GM12891 (cell line): Measurements from ENCODE around the gene DNAJC28.
"Not testable (repeated sequence)": the region's sequence is repeated elsewhere in the genome, so short reads cannot be mapped to it uniquely, and the experiment has no call there.

Experiments
- DNase-seq: peaks from one replicate; pipeline ENCODE4 v3.0.0; 2011; ENCODE audit warnings: low spot score; ENCODE audit not compliant: insufficient read length
- FAIRE-seq: peaks from 2 replicates; lab custom pipeline; 2011; peaks lifted over from hg19 to GRCh38; lab: Jason Lieb, UNC
- PAX5 ChIP-seq: IDR thresholded peaks from 2 replicates; pipeline ENCODE4 v1.6.1; 2011; ENCODE audit warnings: low read length, moderate library complexity, mild to moderate bottlenecking; ENCODE audit not compliant: insufficient read depth, severe bottlenecking
- POLR2A ChIP-seq: IDR thresholded peaks from 2 replicates; pipeline ENCODE4 v1.6.1; 2011; ENCODE audit warnings: low read depth, low read length, control low read depth
- POLR2AphosphoS5 ChIP-seq: IDR thresholded peaks from 2 replicates; pipeline ENCODE4 v1.6.1; 2011; ENCODE audit warnings: low read depth, low read length, control low read depth
- POU2F2 ChIP-seq: IDR thresholded peaks from 2 replicates; pipeline ENCODE4 v1.6.1; 2011; ENCODE audit warnings: low read depth, mild to moderate bottlenecking, control low read depth, low read length, moderate library complexity
- SPI1 ChIP-seq: IDR thresholded peaks from 2 replicates; pipeline ENCODE4 v1.6.1; 2011; ENCODE audit warnings: low read depth, low read length, control low read depth
- TAF1 ChIP-seq: IDR thresholded peaks from 2 replicates; pipeline ENCODE4 v1.6.1; 2011; ENCODE audit warnings: low read depth, low read length, control low read depth

The DNAJC28 gene

GRCh38 chr21:33487996-33488395, 3.5 kb downstream of the DNAJC28 start:
- DNase-seq (no peak), FAIRE-seq (no peak)
- TF ChIP-seq PAX5 (no peak), TAF1 (no peak), POLR2AphosphoS5 (no peak), POU2F2 (no peak), SPI1 (no peak), POLR2A (no peak)

- TF ChIP-seq SPI1 (no peak), PAX5 (no peak), POLR2A (no peak), POU2F2 (no peak), TAF1 (no peak), POLR2AphosphoS5 (no peak)
- DNase-seq, result no peak
- no peak for FAIRE-seq
Observed at GRCh38 chr21:33481314-33481943, 10.1 kb downstream of the DNAJC28 start.

GRCh38 chr21:33480481-33481103, 10.9 kb downstream of the DNAJC28 start:
- no peak for FAIRE-seq
- no peak for DNase-seq
- no peak for TF ChIP-seq POLR2A
- TF ChIP-seq SPI1, result no peak
- TF ChIP-seq POLR2AphosphoS5, result no peak
- no peak for TF ChIP-seq TAF1
- no peak for TF ChIP-seq POU2F2
- TF ChIP-seq PAX5, result no peak

- FAIRE-seq (peak; percentile 94), DNase-seq (peak; percentile 93)
- TF ChIP-seq SPI1, result peak; percentile 22; the same call in 1 of the 2 replicates
- peak; percentile 62; the same call in 1 of the 2 replicates for TF ChIP-seq POLR2AphosphoS5
- TF ChIP-seq PAX5, result no peak
- TF ChIP-seq POLR2A, result peak; percentile 80
- TF ChIP-seq TAF1, result peak; percentile 68; the same call in 1 of the 2 replicates
- TF ChIP-seq POU2F2, result no peak
Observed at GRCh38 chr21:33479679-33480480, 11.6 kb downstream of the DNAJC28 start, which contains the start of gene TMEM50B. TSS of gene TMEM50B (minus strand) at chr21:33479974. CDS start at chr21:33468885, 11,089 bp downstream.

GRCh38 chr21:33478935-33479678, 12.4 kb downstream of the DNAJC28 start:
- no peak for FAIRE-seq
- no peak for TF ChIP-seq TAF1
- peak; percentile 52 for DNase-seq

- no peak for TF ChIP-seq TAF1
- TF ChIP-seq PAX5, result no peak
- TF ChIP-seq POLR2AphosphoS5, result no peak
- no peak for TF ChIP-seq POU2F2
- TF ChIP-seq POLR2A, result no peak
- no peak for TF ChIP-seq SPI1
- no peak for DNase-seq
- FAIRE-seq, result no peak
Observed at GRCh38 chr21:33478182-33478581, 13.3 kb downstream of the DNAJC28 start.

GRCh38 chr21:33477066-33477465, 14.4 kb downstream of the DNAJC28 start:
- DNase-seq, result no peak
- FAIRE-seq, result no peak
- no peak for TF ChIP-seq SPI1
- TF ChIP-seq POLR2AphosphoS5, result no peak
- no peak for TF ChIP-seq POU2F2
- no peak for TF ChIP-seq POLR2A
- TF ChIP-seq PAX5, result no peak
- TF ChIP-seq TAF1, result no peak

- TF ChIP-seq PAX5 (no peak), TAF1 (no peak), POLR2AphosphoS5 (no peak), SPI1 (no peak), POU2F2 (no peak), POLR2A (no peak)
- DNase-seq, result no peak
- FAIRE-seq, result no peak
Observed at GRCh38 chr21:33473344-33473743, 18.2 kb downstream of the DNAJC28 start.

- no peak for DNase-seq
- FAIRE-seq, result no peak
- TF ChIP-seq PAX5 (no peak), POLR2A (no peak), TAF1 (no peak), POU2F2 (no peak), POLR2AphosphoS5 (no peak), SPI1 (no peak)
Observed at GRCh38 chr21:33470701-33471100, 20.8 kb downstream of the DNAJC28 start.

GRCh38 chr21:33469183-33469582, 22.3 kb downstream of the DNAJC28 start:
- FAIRE-seq, DNase-seq: not testable (repeated sequence)
